GM18517 (cell line): ENCODE measurements around the gene NDUFA13.

Experiments used
- ATAC-seq: cut with Tn5 transposase; IDR thresholded peaks from one replicate; pipeline ENCODE4 v1.9.1; 2021; ENCODE audit warnings: mild to moderate bottlenecking, moderate library complexity; ENCODE audit not compliant: unreplicated experiment

The NDUFA13 gene

DNA sequence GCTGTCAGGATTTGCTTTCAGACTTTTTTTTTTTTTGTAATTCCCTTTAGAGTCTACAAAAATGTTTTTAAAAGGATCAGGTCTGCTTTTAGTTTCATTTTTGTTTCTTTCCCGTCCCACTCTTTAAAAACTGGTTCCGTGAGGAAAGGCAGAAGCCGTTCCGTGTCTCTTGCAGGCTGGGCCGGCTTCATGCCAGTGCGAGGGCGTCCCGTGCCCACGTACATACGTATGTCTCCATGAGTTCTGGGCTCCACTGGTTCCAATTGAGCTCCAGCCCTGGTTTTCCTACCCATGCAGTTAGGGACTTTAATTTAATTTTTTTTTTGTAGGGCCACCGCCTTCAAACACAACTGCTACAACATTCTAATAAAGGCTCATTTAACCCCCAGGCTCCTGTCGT lies 9.4 kb upstream of the NDUFA13 start:
- ATAC-seq = no peak

DNA sequence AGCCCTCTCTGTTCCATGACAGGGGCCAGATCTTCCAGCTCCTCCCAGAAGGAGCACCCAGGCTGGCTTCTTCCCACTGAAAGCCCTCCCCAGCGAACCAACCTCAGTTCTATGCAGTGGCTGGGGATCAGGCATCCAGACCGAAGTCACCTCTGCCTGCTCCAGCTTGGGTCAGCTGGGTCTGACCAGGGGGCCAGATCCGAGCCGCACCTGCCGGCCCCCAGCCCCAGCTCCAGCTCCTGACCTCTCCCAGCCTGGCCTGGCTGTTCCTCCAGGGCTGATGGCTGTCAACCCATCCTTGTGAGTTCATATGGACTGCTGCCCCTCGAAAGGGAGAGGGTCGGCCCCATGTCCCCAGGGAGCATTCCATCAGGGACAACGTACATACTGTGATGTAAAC lies 8.7 kb upstream of the NDUFA13 start:
- ATAC-seq = no peak

DNA sequence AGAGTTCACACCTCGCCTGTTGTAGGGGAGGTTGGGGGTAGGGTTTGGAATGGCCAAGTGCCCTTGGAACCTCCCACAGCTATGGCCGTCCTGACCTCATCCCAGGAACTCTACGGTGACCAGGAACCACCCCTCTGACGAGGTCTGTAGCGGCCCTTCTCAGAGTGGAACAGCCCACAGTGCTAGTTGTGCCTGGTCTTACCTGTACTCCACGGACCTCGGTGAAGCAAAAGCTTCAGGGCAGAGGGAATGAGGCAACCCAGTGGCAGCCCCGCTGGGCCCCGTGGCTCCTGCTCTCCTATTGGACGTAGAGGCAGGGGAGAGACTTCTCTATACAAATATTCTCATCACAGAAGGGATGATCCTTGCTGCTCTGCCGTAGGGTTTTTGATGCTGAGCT lies 7.8 kb upstream of the NDUFA13 start:
- no peak for ATAC-seq

DNA sequence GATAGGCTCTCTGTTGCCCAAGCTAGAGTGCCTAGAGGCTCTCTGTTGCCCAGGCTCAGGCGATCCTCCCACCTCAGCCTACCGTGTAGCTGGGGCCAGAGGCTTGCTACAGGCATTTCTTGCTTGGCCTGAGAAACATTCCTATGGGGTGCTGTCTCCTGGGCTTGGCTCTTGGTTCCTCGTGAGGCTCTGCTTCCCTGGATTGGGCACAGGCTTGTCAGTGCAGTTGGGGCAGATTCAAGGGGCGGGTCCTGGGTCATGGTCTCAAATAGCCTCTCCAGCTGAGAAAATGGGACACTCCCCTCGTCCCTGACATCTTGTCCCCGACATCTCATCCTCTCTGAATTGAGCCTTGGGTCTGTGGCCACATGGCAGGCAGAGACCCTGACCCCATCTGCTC lies 5.6 kb upstream of the NDUFA13 start:
- no peak for ATAC-seq

DNA sequence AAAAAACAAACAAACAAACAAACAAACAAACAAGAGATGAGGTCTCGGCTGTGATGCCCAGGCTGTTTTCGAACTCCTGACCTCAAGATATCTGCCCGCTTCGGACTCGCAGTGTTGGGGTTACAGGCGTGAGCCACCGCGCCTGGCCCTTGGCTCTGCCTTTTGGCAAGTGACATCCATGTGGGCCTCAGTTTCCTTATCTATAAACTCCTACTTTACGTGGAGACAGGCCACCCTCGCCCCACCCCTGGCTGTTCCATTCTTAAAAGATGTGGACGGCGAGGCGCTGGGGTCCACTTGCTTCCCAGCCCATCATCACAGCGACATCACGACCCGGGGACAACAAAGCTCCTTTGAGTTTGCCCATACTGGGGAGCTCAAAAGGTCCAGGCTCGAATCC lies 2.3 kb upstream of the NDUFA13 start:
- ATAC-seq = no peak

DNA sequence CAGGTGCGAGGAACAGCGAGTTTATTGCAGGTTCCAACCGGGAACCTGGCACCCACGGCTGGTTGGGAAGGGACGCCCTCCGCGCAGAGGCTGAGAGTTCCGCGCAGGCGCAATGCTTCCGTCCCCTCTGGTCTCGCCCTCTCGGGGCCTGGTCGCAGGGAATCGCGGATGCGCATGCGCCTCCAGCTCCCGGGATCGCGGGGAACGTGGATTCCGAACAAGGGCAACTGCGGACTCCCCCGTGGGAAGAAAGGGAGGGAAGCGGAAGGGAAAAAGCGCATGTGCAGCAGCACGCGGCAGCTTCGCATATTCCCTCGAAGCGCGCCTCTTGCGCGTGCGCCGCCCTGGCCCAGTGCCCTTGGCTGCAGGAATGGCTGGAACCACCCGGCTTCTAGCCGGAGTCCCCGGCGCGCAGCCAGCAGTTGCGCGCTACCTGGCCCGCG lies 1.8 kb upstream of the NDUFA13 start:
- no peak for ATAC-seq

DNA sequence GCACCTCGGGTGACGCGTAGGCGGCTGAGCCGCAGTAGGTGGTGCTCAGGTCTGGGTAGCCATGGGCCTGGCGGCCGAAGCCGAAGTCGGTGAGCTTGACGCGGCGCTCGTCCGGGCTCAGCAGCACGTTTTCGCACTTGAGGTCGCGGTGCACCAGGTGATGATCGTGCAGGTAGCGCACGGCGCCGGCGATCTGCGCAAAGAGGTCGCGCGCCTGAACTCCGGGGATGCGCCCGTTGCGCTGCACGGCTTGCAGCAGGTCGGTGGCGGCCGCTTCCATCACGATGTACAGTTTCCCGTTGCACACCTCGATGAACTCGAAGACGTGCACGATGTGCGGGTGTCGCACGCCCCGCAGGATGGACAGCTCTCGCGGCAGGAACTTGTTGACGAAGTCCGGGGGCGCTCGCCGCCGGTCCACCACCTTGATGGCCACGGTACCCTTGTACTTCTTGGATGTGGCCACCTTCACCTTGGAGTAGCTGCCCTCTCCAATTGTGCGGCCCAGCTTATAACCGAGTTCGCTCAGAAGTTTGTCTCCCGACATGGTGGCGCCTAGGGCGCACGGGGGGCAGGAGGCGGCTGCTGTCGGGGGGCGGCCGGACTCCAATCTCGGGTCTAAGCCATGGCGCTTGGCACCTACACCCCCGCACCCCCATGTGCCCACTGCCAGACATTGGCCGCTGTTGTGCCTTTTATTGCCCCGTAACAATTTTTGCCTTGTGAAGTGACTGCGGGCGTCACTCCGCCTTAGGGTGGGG lies 964 bp upstream of the NDUFA13 start, which contains the start of gene TSSK6:
Gene TSSK6 (minus strand): TSS at position 668 of the 761 bp plus-strand sequence. CDS start 121 bp downstream, at position 547.
- no peak for ATAC-seq

DNA sequence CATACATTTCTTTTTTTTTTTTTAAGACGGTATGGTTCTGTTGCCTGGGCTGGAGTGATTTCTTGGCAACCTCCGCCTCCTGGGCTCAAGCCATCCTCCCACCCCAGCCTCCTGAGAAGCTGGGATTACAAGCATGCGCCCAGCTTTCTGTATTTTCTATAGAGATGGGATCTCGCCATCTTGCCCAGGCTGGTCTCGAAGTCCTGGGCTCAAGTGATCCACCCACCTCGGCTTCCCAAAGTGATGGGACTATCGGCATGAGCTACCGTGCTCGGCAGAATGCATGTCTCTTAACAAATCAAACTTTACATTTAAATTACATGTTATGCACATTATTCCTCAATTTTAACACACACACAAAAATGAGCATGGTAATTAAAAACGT lies 1.2 kb downstream of the NDUFA13 start:
- ATAC-seq = no peak

DNA sequence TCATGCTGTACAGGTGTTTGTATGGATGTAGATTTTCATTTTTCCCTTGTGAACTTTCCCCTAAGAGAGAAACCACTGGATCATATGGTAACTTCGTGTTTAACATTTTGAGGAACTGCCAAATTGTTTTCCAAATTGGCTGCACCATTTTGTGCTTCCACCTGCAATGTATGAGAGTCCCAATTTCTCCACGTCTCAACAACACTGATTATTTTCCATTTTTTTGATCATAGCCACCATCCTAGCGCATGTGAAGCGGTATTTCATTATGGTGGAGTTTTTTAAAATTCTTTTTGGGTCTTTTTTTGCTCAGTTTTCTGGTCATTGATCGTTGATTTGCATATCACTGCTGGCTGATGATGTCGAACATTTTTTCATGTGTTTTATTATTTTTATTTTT lies 5.0 kb downstream of the NDUFA13 start:
- no peak for ATAC-seq

DNA sequence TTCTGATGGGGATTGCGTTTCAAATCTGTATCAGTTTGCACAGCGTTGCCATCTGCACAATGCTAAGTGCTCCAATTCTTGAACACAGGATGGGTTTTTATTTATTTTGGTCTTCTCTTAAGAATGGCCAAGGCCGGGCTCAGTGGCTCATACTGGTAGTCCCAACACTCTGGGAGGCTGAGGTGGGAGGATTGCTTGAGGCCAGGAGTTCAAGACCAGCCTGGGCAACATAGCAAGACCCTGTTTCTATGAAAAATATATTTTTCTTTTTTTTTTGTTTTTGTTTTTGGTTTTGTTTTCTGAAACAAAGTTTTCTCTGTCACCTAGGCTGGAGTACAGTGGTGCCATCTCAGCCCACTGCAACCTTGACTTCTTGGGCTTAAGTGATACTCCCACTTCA lies 7.2 kb downstream of the NDUFA13 start:
- ATAC-seq = no peak

DNA sequence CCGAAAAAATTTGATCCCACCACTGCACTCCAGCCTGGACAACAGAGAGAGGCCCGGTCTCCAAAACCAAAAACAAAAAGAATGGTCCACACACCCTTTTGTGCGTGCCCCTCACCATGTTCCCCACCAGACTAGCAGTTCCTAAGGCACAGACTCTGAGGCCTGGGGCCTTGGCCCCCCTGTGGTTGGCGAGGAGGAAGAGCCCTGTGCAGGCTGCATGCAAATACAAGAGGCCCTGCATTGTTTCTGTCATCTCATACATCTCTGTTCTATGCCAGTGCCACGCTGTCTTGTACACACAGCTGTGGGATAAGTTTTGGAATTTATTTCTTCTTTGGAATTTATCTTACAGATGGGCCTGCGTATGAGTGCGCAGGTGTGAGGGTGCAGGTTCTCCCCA lies 8.0 kb downstream of the NDUFA13 start:
- ATAC-seq = no peak

DNA sequence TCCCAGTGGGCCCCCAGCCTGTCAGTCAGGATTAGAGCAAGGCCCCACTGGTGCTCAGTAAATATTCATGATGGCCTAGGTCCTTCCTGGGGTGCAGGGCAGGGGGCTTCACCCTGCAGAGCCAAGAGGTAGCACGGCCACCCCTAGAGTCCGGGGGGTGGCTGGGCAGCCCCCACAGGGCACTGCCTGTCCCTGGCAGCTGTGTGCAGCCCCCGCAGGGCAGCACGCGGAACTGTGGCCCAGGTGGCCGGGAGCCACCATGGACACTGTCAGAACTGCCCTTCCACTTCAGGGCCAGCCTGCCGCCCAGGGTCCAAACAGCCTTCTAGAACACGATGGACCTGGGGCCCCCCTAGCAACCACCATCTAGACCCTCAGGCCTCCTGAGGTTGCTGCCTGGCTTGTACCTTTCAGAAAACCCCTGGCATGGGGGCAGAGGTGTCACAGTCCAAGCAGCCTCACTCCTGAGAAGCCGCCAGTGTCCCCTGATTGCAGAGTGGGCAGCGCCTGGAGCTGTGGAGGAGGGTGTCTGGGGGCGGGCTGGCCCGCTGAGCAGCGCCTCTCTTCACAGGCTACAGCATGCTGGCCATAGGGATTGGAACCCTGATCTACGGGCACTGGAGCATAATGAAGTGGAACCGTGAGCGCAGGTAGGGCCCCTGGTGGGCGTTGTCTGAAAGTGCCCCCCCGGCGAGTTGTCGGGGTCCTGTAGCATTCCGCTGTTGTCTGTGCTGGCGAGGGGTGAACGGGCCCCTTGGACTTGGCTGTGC lies 9.8 kb downstream of the NDUFA13 start:
- no peak for ATAC-seq

DNA sequence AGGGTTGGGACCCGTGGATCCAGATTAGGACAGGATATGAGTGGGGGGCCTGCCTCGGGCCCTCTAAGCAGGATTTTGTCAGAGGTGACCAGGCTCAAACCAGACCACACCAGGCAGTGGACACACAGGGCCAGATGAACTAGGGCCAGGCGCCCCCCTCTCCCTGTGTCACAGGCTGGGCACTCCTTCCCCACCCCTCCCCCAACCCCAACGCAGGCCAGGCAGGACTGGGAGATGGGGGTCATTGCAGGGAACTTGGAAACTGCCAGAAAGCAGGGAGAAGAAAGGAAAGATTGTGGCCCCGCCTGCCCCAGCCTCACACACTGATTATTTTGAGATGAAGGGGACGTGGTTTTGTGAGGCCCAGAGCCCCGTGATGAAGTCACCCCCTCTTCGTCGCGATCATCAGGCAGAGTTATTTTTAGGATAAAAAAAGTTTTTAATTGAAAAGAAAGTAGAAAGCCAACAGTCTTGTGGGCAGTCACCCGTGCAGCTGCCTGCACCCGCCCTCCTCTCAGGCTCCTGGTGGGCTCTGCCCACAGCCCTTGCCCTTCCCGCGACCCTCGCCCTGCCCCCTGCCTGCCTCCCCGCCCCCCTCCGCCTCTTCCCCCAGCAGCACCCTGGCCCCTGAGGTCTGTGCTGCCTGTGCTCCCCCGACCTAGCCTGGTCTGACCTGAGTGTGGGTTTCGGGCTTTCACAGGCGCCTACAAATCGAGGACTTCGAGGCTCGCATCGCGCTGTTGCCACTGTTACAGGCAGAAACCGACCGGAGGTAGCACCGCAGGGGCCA lies 10.8 kb downstream of the NDUFA13 start:
- ATAC-seq = no peak

DNA sequence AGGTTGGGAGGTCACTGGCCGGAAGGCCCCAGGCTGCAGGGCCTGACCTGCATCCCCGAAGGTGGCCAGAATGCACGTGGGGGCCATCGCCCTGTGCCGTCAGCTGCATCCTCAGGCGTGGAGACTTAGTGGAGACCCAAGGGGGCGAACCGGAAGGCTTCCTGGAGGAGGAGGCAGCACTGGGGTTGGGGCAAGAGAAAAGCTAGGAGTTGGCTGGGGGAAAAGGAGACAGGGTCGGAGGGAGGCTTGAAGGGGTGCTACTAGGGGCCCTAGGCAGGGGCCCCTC lies 11.3 kb downstream of the NDUFA13 start:
- no peak for ATAC-seq

DNA sequence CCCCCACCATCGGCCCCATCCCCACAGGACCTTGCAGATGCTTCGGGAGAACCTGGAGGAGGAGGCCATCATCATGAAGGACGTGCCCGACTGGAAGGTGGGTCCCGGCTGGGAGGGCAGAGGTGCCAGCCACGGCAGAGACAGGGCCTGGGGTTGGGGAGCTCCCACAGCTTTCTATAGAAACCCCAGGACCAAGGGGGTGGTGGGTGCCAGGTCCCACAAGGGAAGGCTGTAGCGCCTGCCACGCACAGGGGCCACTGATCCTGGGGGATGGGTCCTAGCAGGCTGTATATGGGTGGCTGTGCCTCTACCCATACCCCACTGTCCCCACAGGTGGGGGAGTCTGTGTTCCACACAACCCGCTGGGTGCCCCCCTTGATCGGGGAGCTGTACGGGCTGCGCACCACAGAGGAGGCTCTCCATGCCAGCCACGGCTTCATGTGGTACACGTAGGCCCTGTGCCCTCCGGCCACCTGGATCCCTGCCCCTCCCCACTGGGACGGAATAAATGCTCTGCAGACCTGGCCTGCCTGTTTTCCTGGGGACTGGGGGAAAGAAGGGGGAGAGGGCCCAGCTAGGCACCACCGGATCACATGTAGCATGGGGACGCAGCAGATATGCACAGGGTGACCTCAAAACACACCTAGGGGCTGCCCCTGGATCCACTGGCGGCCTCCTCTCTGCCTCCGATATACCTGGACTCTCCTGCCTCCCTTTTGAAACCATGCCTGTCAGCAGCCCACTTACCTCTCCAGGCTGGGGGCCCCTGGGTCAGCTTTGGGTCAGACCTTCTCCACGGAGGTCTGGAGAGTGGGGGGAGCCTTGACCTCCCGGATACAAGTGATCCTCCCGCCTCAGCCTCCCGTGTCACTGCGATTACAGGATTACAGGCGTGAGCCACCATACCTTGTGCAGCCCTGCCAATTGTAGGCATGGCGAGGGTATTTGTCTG lies 11.9 kb downstream of the NDUFA13 start:
- no peak for ATAC-seq

DNA sequence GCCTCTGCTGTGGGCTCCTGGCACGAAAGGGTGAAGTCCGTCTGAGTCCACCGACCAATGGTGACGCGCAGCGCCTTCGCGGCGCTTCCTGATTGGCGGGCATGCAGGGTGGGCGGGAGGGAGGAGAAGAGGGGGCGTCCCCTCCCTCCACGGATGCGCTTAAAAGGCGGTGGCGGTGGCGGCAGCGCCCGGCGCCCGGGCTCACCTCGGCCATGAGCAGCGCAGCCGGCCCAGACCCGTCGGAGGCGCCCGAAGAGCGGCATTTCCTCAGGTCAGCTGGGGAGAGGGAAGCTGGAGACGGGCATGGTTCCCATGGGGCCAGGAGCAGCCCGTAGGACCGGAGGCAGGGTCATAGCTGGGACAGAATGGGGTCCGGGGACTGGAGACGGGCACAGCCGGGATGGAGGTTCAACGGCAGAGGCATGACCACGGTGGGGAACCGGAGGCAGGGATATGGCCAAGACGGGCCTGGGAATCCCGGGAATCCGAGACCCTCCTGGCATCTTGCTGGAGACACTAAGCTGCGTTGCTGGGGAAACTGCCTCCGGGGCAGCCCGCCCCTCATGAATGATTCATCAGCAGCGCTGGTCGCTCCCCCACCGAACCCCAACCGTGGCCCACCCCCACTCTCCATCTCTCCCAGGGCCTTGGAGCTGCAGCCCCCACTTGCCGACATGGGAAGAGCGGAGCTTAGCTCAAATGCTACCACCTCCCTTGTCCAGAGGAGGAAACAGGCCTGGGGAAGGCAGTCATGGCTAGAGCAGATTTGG lies 12.9 kb downstream of the NDUFA13 start, which contains the start of gene YJEFN3:
Gene YJEFN3 (plus strand): TSS at position 191 of the 770 bp plus-strand sequence. CDS start 22 bp downstream, at position 213.
- no peak for ATAC-seq

DNA sequence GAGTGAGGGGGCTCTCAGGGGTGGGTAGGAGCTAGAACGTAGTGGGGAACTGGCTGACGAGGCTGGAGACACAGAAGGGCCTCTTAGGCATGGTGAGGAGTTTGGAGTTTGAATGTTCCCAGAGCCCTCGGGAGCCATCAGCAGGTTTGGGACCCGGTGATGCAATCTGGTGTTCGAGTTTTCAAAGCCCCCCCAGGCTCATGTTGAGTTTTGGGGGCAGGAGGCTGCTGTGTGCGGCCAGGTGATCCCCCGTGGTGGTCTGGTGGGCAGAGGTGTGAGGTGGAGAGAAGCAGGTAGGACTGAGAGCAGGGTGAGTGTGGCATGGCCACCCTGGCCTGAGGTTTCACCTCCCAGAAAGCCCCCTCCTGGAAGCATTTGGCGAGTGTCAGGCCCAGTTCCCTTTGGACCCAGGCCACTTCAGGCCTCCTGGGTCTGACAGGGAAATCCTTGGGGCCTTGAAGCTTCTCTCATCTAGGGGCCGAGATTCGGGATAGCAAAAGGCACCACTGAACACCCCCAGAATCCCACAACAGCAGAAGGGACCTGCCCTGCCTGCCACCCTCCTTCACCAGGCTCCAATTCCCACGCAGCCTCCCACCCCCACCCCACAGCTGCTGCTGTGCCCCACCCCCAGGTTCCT lies 13.9 kb downstream of the NDUFA13 start:
- no peak for ATAC-seq

DNA sequence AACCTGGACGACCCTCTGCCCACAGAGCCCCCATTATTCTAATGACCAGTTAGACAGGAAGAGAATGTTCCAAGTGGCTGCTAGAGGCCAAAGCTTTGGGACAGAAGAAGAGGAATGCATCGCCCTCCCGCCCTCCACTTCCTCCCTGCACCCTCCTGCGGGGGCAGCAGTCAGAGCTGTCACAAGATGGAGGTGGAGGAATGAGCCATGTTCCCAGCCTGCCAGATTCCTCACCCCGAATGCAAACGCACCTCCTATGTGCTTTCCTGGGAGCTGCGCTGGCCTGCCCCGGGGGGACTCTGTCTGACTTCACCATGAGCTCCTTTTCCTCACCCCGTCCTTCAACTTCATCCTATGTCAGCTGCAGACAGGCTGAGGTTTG lies 14.4 kb downstream of the NDUFA13 start:
- no peak for ATAC-seq

DNA sequence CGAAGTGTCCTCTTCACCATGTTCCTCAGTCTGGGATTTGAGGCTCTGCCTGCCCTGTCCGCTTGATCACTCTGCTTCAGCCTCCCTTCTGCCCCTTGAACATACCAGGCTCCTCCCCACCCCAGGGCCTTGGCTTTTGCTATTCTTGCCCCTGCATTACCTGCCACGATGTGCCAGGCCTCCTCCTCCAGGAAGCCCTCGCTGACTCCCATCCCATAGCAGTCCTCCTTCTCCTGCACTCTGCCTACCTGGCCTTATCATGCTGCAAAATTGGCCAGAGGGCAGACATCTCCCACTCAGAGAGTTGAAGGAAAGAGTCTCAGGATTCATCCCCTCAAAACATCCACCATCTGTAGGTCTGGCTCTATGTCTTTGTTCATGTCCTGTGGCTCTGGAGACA lies 14.9 kb downstream of the NDUFA13 start:
- no peak for ATAC-seq
